Tibial nerve (tissue), 4 donors: ENCODE data around the gene SMYD3. TPM values are rescaled to one million over a fixed set of nuclear protein-coding genes. Genes with fewer than 3 reads are reported as not detected.

Experiments used
- DNase-seq, 2 donors: peaks; one replicate each; pipeline ENCODE4 v3.0.0-alpha.2; 2019; ENCODE audit warnings: low spot score in 2 of 2
- H3K27ac ChIP-seq, 4 donors: fragments of 200-600 bp; sonication (generic) in 3 of 4; one replicate each; pipeline ENCODE4 v1.5.1; 2017 to 2019; ENCODE audit warnings: mild to moderate bottlenecking in 1 of 4
- H3K27me3 ChIP-seq, 2 donors: fragments of 200-600 bp; sonication (generic) in 1 of 2; one replicate each; pipeline versions ENCODE4 v1.5.1 to v1.6.0; 2017 to 2019
- H3K36me3 ChIP-seq, 3 donors: fragments of 200-600 bp; sonication (generic); one replicate each; pipeline ENCODE4 v1.5.1; 2018 to 2019
- H3K4me1 ChIP-seq, 4 donors: fragments of 200-600 bp; sonication (generic) in 3 of 4; one replicate each; pipeline ENCODE4 v1.5.1; 2017 to 2019
- H3K4me3 ChIP-seq, 4 donors: fragments of 200-600 bp; sonication (generic) in 3 of 4; one replicate each; pipeline ENCODE4 v1.5.1; 2017 to 2019; ENCODE audit warnings: mild to moderate bottlenecking in 1 of 4, moderate library complexity in 1 of 4
- H3K9me3 ChIP-seq, 4 donors: fragments of 200-600 bp; sonication (generic) in 3 of 4; one replicate each; pipeline ENCODE4 v1.5.1; 2017 to 2019
- EP300 ChIP-seq, 2 donors: sonication (generic); formaldehyde crosslinking; IDR thresholded peaks; one replicate each; pipeline ENCODE4 v1.6.1; 2017; ENCODE audit warnings: antibody characterized with exemption in 2 of 2, mild to moderate bottlenecking in 1 of 2
- POLR2A ChIP-seq, 2 donors: fragments of 450-650 bp; IDR thresholded peaks; one replicate each; pipeline ENCODE4 v1.6.1; 2017; ENCODE audit warnings: antibody characterized with exemption in 2 of 2, mild to moderate bottlenecking in 2 of 2, moderate library complexity in 2 of 2
- WGBS, 2 donors: methylation state at CpG; one replicate each; pipeline ENCODE4 v1.1.5; 2018; 5-methylcytosine and 5-hydroxymethylcytosine counted together
- total RNA-seq, 4 donors: library from RNA; depleted of rRNA; stranded (reverse); fragments of >200 nt; gene quantifications; one replicate each; pipeline ENCODE4 v1.1.0, GENCODE V29; 2016
- TF ChIP-seq, protein P1 (sequence below), 5 experiments: fragments of 200-600 bp in 3 of 5; fragments of 450-650 bp in 2 of 5; sonication (generic) in 3 of 5; IDR thresholded peaks; one replicate each; pipeline ENCODE4 v1.5.1; 2016 to 2019; ENCODE audit warnings: antibody characterized with exemption in 5 of 5, mild to moderate bottlenecking in 3 of 5, moderate library complexity in 2 of 5

The SMYD3 gene
- total RNA-seq, 4 donors from 2014 or later: 22.2 to 30.3 (median 27.0) TPM

DNA sequence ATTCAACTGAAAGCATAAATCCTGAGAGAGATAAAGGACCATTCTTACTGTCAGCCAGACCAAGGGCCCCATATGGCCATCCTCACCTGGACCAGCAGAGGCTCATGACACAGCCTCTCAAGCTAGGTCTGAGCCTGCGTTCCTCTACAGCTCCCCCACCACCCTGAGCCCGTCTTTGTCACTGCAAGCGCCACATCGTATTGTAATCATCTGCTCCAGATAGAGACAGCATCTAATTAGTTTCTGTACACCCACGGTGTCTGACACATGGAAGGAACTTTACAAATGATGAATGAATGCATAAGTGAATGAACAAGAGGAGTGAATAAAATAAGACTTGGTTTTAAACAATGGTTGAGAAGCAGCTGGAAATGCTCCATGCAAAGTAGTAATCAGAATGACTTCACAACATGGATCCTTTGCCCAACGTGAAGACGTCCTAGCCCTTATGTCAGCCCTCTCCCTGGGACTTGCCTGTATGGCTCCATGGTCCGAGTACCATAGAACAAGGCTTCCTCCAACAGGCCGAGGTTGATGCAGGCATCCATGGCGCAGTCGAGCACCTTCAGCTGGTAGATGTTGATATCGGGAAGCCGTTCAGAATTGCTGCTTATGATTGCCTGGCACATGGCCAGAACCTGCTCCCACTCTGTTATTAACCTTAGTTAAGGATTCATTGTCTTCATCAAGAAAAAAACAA lies 648.9 kb downstream of the SMYD3 start:
- Histone ChIP-seq H3K4me3 (no peak overlapping the region), H3K27me3 (no peaks in the 10 kb centered on the region), H3K9me3 (no peaks in the 10 kb centered on the region), H3K27ac (no peak overlapping the region), H3K4me1 (peaks cover 0 to 12% (median 0%) of the 10 kb centered on the region in 4 donors), H3K36me3 (peaks cover 0 to 17% (median 0%) of the 10 kb centered on the region in 3 donors)
- DNase-seq: no peak
- WGBS, 2 donors: 85 to 90% methylated on average over 13 of the region's 13 CpGs
- TF ChIP-seq, protein P1, sequence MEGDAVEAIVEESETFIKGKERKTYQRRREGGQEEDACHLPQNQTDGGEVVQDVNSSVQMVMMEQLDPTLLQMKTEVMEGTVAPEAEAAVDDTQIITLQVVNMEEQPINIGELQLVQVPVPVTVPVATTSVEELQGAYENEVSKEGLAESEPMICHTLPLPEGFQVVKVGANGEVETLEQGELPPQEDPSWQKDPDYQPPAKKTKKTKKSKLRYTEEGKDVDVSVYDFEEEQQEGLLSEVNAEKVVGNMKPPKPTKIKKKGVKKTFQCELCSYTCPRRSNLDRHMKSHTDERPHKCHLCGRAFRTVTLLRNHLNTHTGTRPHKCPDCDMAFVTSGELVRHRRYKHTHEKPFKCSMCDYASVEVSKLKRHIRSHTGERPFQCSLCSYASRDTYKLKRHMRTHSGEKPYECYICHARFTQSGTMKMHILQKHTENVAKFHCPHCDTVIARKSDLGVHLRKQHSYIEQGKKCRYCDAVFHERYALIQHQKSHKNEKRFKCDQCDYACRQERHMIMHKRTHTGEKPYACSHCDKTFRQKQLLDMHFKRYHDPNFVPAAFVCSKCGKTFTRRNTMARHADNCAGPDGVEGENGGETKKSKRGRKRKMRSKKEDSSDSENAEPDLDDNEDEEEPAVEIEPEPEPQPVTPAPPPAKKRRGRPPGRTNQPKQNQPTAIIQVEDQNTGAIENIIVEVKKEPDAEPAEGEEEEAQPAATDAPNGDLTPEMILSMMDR (IDR thresholded peaks at IDR 0.05): no peak
- TF ChIP-seq EP300 (IDR thresholded peaks at IDR 0.05): no peak
- TF ChIP-seq POLR2A (IDR thresholded peaks at IDR 0.05): no peak

DNA sequence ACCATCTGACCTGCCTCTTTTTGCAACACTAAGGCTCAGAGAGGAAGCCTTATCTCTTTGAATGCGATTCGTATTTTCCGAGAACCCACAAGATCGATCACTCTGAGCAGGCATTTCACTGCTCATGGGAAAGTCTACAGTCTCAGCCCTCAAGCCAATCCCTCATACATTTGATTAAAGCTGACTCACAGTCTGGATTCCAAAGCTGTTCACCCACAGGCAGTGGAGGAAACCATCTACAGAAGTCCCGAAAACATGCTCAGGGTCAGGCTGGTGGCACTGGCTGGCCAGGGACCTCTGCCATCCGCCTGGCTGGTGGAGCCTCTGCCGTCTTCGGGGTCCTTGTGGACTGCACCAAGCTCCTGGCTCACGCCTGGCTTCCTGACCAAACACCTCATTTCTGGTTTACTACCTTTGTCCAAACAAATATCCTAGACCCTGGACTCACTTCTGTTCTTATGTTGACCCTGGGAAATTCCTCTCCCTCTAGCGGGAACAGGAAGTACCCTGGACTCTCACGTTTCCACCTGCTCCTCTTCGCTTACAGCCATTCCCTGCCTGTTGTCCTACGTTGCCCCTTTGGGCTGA lies 650.0 kb downstream of the SMYD3 start:
- Histone ChIP-seq H3K27ac (no peak overlapping the region), H3K27me3 (no peaks in the 10 kb centered on the region), H3K36me3 (peaks cover 0 to 18% (median 0%) of the 10 kb centered on the region in 3 donors), H3K4me3 (no peak overlapping the region), H3K4me1 (peaks cover 0 to 12% (median 0%) of the 10 kb centered on the region in 4 donors), H3K9me3 (no peaks in the 10 kb centered on the region)
- 80 to 88% methylated on average over 13 of the region's 13 CpGs for WGBS, 2 donors
- DNase-seq: no peak
- no peak for TF ChIP-seq POLR2A (IDR thresholded peaks at IDR 0.05)
- TF ChIP-seq EP300 (IDR thresholded peaks at IDR 0.05): no peak
- TF ChIP-seq, protein P1 (IDR thresholded peaks at IDR 0.05): no peak

DNA sequence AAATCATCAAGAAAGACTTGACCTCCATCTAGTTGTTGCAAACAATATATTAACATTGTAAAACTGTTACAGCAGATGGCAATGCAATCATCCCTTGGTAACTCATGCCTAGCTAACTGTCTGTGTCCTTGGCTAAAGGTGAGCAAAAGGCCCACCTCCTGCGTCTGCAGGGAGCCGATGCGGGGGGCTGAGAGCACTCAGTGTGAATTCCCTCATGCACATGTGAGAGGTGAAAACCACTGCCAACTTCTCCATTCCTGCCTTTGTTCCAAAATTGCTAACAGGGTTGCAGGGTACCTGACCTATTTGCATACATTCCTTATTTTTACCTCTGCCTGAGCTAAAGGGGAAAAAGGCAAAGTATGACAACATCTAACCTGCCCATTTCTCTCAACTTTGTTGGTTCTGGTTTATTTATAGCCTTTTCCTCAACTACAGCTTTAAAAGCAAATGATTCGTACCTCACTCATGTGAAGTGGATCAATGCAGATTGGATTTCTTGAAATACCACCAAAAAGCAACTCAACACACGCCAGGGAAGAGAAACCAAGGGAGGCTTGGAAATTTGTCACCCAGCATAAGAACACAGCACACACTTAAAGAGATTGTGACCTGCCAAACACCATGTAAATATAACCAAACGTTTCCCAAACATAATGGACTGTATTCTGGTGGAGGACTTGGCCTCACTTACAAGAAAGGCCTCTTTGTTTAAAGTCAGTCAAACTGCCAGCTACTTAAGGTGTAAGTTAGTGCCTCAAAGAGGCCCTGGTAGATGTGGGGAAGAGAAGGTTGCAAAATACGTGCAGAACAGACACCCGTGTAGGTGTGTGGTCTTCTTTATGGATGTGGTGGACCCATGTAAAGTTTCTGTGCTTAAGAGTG lies 651.0 kb downstream of the SMYD3 start:
- peaks cover 0 to 8% (median 0%) of the 10 kb centered on the region in 4 donors for H3K4me1 ChIP-seq
- H3K4me3 ChIP-seq: no peak overlapping the region
- H3K36me3 ChIP-seq: peaks cover 0 to 18% (median 0%) of the 10 kb centered on the region in 3 donors
- no peak for TF ChIP-seq EP300 (IDR thresholded peaks at IDR 0.05)
- no peak for TF ChIP-seq POLR2A (IDR thresholded peaks at IDR 0.05)
- TF ChIP-seq, protein P1 (IDR thresholded peaks at IDR 0.05): no peak
- 63 to 65% methylated on average over 8 of the region's 8 CpGs for WGBS, 2 donors
- no peak for DNase-seq
- no peaks in the 10 kb centered on the region for H3K27me3 ChIP-seq
- no peak overlapping the region for H3K27ac ChIP-seq
- H3K9me3 ChIP-seq: no peaks in the 10 kb centered on the region

DNA sequence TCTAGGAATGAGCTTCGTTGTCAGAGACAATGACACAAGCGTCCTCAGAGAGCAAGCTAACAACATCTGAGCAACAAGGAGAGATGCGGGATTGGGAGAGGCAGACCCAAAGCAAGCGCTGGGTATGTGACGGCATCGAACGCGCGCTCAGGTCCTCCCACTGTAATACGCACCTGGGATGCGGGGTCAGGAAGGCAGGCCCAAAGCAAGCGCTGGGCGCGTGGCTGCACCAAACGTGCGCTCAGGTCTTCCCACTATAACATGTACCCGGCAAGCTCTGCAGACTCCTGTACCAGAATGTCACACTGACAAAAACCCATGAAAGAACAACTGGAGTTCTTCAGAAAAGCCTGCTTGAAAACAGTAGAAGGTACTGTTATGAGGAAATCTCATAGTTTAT lies 653.8 kb downstream of the SMYD3 start:
- Histone ChIP-seq H3K4me3 (no peak overlapping the region), H3K9me3 (no peaks in the 10 kb centered on the region), H3K27ac (no peak overlapping the region), H3K36me3 (peaks cover 0 to 18% (median 0%) of the 10 kb centered on the region in 3 donors), H3K27me3 (no peaks in the 10 kb centered on the region), H3K4me1 (no peaks in the 10 kb centered on the region)
- TF ChIP-seq, protein P1 (IDR thresholded peaks at IDR 0.05): no peak
- TF ChIP-seq POLR2A (IDR thresholded peaks at IDR 0.05): no peak
- no peak for TF ChIP-seq EP300 (IDR thresholded peaks at IDR 0.05)
- DNase-seq: no peak
- 95 to 97% methylated on average over 17 of the region's 17 CpGs for WGBS, 2 donors
